Endometrial microvascular endothelial cells (primary cell): ENCODE results near the gene CHST4. TPM values are rescaled to one million over a fixed set of nuclear protein-coding genes. Genes with fewer than 3 reads are reported as not detected.
"Not testable (repeated sequence)": the region's sequence is repeated elsewhere in the genome, so short reads cannot be mapped to it uniquely, and the experiment has no call there.

ENCODE experiments used
- in situ Hi-C: cut with HindIII; loops from 2 replicates; pipeline ENCODE4 v1.10.0; 2017; ENCODE audit warnings: low sequenced_read_pairs, low pct_unique_long_range_greater_than_20kb; ENCODE audit errors: inconsistent ontology term
- total RNA-seq: library from RNA; depleted of rRNA; stranded (reverse); fragments of >200 nt; gene quantifications from one replicate; pipeline ENCODE4 v1.2.3, GENCODE V29; 2015; ENCODE audit errors: inconsistent ontology term

The CHST4 gene
- total RNA-seq, 1 donor from 2014 or later, result not detected

DNA sequence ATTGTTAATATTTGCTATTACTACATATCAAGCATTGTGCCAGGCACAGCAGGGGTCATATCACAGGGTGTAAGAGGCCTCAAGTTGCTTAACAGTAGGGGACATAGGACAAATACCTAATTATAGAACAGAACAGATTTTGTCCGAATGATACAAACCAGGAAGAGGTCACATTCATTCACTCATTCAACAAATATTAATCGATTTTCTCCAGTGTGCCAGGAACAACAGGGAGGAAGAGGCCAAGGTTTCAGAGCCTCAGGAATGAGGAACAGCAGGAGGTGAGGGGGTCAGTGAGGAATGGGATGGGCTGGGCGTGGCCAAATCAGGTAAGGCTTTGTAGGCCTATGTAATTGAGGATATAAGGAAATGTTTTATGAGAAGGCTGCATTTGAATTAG, 11.2 kb upstream of the CHST4 start:
- in situ Hi-C loops, result no loop called here

- in situ Hi-C loops, result no loop called here
These were observed 5.7 kb upstream of the CHST4 start for GRCh38 chr16:71520550-71520949.

DNA sequence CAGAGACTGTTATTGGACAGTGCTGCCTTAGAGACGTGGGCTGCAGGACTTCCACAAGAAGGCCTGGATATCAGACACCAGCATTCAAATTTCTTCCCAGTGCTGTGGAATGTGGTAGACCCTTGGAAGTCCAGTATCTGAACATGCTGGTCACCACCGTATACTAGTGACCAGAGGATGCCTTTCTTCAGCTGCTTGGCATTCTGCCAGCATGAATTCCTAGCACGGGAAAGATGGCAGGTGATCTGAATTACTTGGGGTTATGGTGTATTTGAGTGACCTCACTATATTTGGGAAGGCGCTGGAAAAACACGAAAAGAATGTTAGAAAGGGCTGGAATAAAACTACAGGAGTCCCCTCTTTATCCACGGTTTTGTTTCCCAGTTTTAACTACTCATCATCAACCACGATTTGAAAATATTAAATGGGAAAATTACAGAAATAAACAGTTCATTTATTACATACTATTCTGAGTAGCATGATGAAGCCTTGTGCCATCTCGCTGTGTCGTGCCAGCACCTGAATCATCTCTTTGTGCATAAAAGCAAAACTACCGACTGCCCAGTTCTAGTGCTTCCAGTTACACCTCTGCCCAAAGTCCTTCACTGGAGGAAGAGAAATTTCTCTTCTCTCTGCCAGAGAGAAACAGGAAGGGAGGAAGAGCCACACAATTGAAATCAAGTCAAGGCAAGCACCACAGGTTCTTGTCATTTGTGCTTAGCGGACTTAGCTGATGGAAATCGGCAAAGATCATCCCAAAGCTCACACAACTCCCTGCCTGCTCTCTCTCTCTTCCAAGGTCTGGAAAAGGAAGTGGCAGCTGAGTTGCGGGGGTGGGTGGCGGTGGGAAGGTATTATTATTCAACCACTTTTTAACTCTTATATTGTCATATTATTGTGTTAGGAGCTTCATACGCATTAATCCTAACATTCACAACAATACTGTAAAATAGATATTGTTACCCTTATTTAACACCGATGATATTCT, 1.4 kb upstream of the CHST4 start:
- in situ Hi-C loops, result no loop called here

DNA sequence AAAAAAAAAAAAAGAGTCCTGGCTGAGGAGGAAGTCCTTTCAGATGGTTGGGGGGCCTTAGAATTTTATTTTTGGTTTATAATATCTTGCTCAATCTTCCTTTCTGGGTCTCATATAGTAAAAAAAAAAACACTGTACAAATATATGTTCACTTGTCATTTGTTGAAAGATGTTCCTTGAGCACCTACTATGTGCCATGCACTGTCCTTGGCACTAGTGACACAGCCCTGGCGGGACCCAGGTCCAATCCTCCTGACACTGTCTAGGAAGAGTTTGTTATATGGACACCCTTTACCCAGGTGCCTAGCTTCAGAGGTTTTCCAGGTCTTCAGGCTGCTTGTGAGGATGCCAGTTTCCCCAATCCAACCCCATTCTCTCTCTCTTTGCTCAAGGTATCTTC, 2.0 kb downstream of the CHST4 start:
- in situ Hi-C loops, result no loop called here

DNA sequence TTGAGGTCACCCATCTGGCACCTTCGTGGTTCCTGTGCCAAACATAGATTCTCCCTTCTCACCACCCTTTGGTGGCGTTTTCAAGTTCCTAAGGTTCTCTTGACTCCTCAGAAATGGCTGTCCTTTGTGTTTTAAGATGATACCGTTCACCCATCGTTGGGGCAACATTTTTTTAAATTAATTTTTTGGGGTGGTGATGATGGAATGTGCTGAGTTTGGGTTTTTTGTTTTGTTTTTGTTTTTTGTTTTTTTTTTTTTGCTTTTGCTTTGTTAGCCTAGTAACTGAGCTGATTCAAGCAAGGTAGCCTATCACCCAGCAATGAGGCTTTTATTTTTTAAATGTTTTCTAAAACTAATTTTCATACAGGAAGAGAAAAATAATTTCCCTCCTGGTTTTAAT, 2.6 kb downstream of the CHST4 start:
- in situ Hi-C loops, result no loop called here

DNA sequence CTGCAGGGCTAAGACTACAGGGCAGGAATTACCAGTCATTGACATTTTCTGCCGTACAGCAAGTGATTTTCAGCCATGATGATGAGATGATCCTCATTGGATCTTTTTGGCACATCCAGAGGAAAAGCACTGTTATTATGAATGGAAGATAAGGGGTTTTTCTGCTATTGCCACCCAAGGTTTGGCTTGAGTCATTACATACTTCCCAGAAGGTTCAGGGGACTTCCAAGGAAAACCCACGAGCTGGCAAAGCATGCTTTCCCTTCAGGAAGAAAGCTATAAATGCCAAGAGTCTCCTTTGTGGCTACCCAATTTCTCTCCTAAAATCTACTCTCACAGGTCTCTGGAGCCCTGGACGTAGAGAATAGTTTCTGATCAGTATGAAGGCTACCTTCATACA, 6.1 kb downstream of the CHST4 start:
- in situ Hi-C loops, result no loop called here

DNA sequence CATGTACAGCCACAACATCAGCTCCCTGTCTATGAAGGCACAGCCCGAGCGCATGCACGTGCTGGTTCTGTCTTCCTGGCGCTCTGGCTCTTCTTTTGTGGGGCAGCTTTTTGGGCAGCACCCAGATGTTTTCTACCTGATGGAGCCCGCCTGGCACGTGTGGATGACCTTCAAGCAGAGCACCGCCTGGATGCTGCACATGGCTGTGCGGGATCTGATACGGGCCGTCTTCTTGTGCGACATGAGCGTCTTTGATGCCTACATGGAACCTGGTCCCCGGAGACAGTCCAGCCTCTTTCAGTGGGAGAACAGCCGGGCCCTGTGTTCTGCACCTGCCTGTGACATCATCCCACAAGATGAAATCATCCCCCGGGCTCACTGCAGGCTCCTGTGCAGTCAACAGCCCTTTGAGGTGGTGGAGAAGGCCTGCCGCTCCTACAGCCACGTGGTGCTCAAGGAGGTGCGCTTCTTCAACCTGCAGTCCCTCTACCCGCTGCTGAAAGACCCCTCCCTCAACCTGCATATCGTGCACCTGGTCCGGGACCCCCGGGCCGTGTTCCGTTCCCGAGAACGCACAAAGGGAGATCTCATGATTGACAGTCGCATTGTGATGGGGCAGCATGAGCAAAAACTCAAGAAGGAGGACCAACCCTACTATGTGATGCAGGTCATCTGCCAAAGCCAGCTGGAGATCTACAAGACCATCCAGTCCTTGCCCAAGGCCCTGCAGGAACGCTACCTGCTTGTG, 10.7 kb downstream of the CHST4 start:
- in situ Hi-C loops, result no loop called here

DNA sequence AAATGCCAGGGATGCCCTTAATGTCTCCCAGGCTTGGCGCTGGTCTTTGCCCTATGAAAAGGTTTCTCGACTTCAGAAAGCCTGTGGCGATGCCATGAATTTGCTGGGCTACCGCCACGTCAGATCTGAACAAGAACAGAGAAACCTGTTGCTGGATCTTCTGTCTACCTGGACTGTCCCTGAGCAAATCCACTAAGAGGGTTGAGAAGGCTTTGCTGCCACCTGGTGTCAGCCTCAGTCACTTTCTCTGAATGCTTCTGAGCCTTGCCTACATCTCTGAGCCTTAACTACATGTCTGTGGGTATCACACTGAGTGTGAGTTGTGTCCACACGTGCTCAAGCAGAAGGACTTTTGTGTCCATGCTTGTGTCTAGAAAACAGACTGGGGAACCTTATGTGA, 11.4 kb downstream of the CHST4 start:
- in situ Hi-C loops, result no loop called here

GRCh38 chr16:71542377-71542776, 16.2 kb downstream of the CHST4 start:
- in situ Hi-C loops, result no loop called here

- in situ Hi-C loops, result no loop called here
These were observed 20.9 kb downstream of the CHST4 start for GRCh38 chr16:71547168-71547567.

GRCh38 chr16:71552698-71553503, 26.7 kb downstream of the CHST4 start:
- in situ Hi-C loops, result no loop called here

GRCh38 chr16:71555230-71555891, 29.1 kb downstream of the CHST4 start:
- in situ Hi-C loops, result no loop called here

DNA sequence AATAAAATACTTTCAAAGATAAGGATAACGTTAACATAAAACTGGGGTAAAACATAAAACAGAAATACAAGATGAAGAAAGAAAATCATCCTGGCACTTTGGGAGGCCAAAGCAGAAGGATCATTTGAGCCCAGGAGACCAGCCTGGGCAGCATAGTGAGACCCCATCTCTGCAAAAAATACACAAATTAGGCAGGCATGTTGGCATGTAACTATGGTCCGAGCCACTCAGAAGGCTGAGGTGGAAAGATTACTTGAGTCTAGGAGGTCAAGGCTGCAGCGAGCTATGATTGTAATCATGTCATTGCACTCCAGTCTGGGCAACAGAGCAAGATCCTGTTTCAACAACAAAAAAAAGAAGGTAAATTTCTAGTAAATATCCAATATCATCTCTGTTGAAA, 31.1 kb downstream of the CHST4 start:
- in situ Hi-C loops, result no loop called here

GRCh38 chr16:71557954-71558582, 31.8 kb downstream of the CHST4 start:
- in situ Hi-C loops, result no loop called here

- in situ Hi-C loops, result no loop called here
These were observed 33.6 kb downstream of the CHST4 start for GRCh38 chr16:71559855-71560254.

- in situ Hi-C loops, result not testable (repeated sequence)
These were observed 35.7 kb downstream of the CHST4 start for GRCh38 chr16:71561886-71562285.

GRCh38 chr16:71562552-71562951, 36.3 kb downstream of the CHST4 start:
- in situ Hi-C loops, result no loop called here

GRCh38 chr16:71564335-71564967, 38.2 kb downstream of the CHST4 start:
- in situ Hi-C loops, result no loop called here
